ENCODE measurements around the gene AOC1.
"Not testable (repeated sequence)": the region's sequence is repeated elsewhere in the genome, so short reads cannot be mapped to it uniquely, and the experiment has no call there.

AOC1 gene

GRCh38 chr7:150852371-150852905 lies at the start of gene AOC1:
Gene AOC1, plus strand, starts transcription at chr7:150852517. Its CDS starts 3,954 bp downstream, at chr7:150856471.
- no peak for DNase-seq

GRCh38 chr7:150803161-150803860 lies 49.0 kb upstream of the AOC1 start:
- DNase-seq, result no peak

GRCh38 chr7:150804802-150805201 lies 47.5 kb upstream of the AOC1 start:
- no peak for DNase-seq

- no peak for DNase-seq
Observed at GRCh38 chr7:150805864-150806263, 46.5 kb upstream of the AOC1 start.

GRCh38 chr7:150806454-150806853 lies 45.9 kb upstream of the AOC1 start:
- DNase-seq, result no peak

GRCh38 chr7:150806863-150807262 lies 45.5 kb upstream of the AOC1 start:
- DNase-seq, result no peak

GRCh38 chr7:150807616-150808438 lies 44.5 kb upstream of the AOC1 start:
- not testable (repeated sequence) for DNase-seq

GRCh38 chr7:150814328-150815001 lies 37.9 kb upstream of the AOC1 start:
- DNase-seq, result no peak

- no peak for DNase-seq
Observed at GRCh38 chr7:150818971-150819370, 33.3 kb upstream of the AOC1 start.

- DNase-seq, result no peak
Observed at GRCh38 chr7:150820148-150820547, 32.2 kb upstream of the AOC1 start.

GRCh38 chr7:150820578-150821198 lies 31.6 kb upstream of the AOC1 start:
- no peak for DNase-seq

GRCh38 chr7:150823043-150823442 lies 29.3 kb upstream of the AOC1 start:
- DNase-seq, result peak; percentile 63

GRCh38 chr7:150823484-150824126 lies 28.7 kb upstream of the AOC1 start:
- peak; percentile 74 for DNase-seq

- no peak for DNase-seq
Observed at GRCh38 chr7:150824379-150825177, 27.7 kb upstream of the AOC1 start.

GRCh38 chr7:150826061-150826849 lies 26.1 kb upstream of the AOC1 start:
- no peak for DNase-seq

- DNase-seq, result no peak
Observed at GRCh38 chr7:150828384-150828783, 23.9 kb upstream of the AOC1 start.

- DNase-seq, result no peak
Observed at GRCh38 chr7:150829426-150829825, 22.9 kb upstream of the AOC1 start.

GRCh38 chr7:150830937-150831336 lies 21.4 kb upstream of the AOC1 start:
- no peak for DNase-seq

GRCh38 chr7:150831851-150832250 lies 20.5 kb upstream of the AOC1 start:
- no peak for DNase-seq

- no peak for DNase-seq
Observed at GRCh38 chr7:150835019-150835418, 17.3 kb upstream of the AOC1 start.

All from NCI-H226 (cell line).